Spleen (tissue), 7 donors: Measurements from ENCODE around the gene ADIPOR2.

Experiments
- CTCF ChIP-seq, 11 experiments: fragments of 200-600 bp in 7 of 11; fragments of 450-650 bp in 4 of 11; sonication (generic) in 4 of 11; IDR thresholded peaks in 8 of 11; conservative IDR thresholded peaks in 3 of 11; 1 replicate in 7 of 11; 2 replicates in 4 of 11; pipeline versions ENCODE4 v1.4.0 to v1.8.0; 2016 to 2021; ENCODE audit warnings: antibody characterized with exemption in 11 of 11, inconsistent platforms in 4 of 11, mild to moderate bottlenecking in 1 of 11
- POLR2A ChIP-seq, 3 donors: fragments of 450-650 bp; IDR thresholded peaks; one replicate each; pipeline ENCODE4 v1.5.1; 2017; ENCODE audit warnings: antibody characterized with exemption in 3 of 3, mild to moderate bottlenecking in 1 of 3
- donor health status: DM: no; HTN: no; CAD: no; lungs with moderate emphysema.
- donor health status: DM: no; HTN: no; CAD: no.
- donor health status: DM: no; HTN: no; CAD: no.

- TF ChIP-seq CTCF (IDR thresholded peaks at IDR 0.05 in 8 of 11, conservative IDR thresholded peaks at IDR 0.05 in 3 of 11) (no peak), POLR2A (IDR thresholded peaks at IDR 0.05) (no peak)
Observed at GRCh38 chr12:1758887-1759286, 68.0 kb downstream of the ADIPOR2 start.
